ENCODE data around the gene FBXO9.

- TF ChIP-seq, protein P1, sequence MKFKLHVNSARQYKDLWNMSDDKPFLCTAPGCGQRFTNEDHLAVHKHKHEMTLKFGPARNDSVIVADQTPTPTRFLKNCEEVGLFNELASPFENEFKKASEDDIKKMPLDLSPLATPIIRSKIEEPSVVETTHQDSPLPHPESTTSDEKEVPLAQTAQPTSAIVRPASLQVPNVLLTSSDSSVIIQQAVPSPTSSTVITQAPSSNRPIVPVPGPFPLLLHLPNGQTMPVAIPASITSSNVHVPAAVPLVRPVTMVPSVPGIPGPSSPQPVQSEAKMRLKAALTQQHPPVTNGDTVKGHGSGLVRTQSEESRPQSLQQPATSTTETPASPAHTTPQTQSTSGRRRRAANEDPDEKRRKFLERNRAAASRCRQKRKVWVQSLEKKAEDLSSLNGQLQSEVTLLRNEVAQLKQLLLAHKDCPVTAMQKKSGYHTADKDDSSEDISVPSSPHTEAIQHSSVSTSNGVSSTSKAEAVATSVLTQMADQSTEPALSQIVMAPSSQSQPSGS (IDR thresholded peaks at IDR 0.05; ENCODE audit: low read length): no peak
- TF ChIP-seq POLR2A (IDR thresholded peaks at IDR 0.05; ENCODE audit: control extremely low read depth in 1 of 2, low read depth in 2 of 2, low read length in 2 of 2) (no peak), CHD2 (IDR thresholded peaks at IDR 0.05; ENCODE audit: low read length) (no peak)
- TF ChIP-seq, protein P2, sequence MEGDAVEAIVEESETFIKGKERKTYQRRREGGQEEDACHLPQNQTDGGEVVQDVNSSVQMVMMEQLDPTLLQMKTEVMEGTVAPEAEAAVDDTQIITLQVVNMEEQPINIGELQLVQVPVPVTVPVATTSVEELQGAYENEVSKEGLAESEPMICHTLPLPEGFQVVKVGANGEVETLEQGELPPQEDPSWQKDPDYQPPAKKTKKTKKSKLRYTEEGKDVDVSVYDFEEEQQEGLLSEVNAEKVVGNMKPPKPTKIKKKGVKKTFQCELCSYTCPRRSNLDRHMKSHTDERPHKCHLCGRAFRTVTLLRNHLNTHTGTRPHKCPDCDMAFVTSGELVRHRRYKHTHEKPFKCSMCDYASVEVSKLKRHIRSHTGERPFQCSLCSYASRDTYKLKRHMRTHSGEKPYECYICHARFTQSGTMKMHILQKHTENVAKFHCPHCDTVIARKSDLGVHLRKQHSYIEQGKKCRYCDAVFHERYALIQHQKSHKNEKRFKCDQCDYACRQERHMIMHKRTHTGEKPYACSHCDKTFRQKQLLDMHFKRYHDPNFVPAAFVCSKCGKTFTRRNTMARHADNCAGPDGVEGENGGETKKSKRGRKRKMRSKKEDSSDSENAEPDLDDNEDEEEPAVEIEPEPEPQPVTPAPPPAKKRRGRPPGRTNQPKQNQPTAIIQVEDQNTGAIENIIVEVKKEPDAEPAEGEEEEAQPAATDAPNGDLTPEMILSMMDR (IDR thresholded peaks at IDR 0.05; ENCODE audit: control extremely low read depth in 1 of 3, insufficient read depth in 1 of 3, low read depth in 1 of 3, low read length in 3 of 3): no peak
Observed at GRCh38 chr6:53038596-53038995, 26.6 kb upstream of the FBXO9 start.
